GM21576 (cell line): ENCODE data around the gene ADCY2.

Source experiments
- ATAC-seq: cut with Tn5 transposase; IDR thresholded peaks from one replicate; pipeline ENCODE4 v1.9.1; 2021; ENCODE audit warnings: mild to moderate bottlenecking, moderate library complexity; ENCODE audit not compliant: unreplicated experiment

ADCY2 gene

DNA sequence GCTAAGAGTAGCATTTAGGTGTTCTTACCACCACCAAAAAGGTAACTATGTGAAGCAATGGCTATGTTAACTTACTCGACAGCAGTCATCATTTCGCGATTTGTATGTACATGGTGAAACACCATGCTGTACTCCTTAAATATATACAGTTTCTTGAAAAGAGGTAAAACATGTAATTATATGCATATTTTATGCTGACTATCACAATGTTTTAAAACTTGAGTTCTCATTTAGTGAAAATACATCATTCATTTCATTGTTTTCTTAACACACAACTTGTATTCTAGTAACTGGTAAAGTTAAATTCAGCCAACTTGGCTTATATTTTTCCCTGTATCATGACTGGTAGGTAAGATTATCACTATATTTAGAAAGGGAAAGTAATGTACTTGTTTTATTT lies 189.9 kb downstream of the ADCY2 start:
- no peak for ATAC-seq

- ATAC-seq = no peak
Measured at GRCh38 chr5:7586480-7586879, 190.5 kb downstream of the ADCY2 start.

DNA sequence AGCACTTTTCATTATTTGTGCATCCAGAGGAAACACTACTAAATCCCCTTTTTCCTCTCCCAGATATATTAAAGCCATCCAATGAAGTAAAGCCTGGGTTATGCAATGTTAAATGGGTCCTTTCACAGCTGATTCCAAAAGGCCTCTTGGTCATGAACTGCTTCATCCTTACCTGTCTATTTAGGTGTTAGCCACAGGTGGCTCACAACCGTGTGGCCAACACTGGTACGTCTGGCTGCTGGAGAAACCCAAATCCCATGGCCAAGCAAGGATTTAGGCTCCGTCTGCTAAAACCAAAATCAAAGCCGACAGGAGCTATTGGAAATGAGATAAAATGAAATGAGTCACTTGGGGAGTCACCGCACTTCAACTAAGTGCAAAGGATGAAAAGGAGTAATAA lies 193.9 kb downstream of the ADCY2 start:
- ATAC-seq = no peak

DNA sequence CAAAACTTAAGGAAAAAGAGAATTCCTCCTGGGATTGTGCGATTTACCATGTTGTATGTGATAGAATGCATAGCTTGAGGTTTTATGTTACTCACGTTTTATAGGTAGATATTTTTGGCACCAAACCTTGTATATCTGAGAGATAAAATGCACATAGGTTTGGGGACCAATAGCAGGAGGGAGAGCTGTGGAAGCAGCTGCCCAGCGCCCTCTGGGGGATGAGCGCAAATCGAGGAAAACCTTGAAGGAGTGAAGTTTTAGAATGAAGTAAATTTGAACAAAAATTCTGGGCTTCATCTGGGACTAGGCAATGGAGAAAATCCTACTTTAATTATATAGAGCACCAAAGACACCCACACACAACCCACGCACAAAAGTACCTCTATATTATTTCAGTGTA lies 197.0 kb downstream of the ADCY2 start:
- no peak for ATAC-seq

DNA sequence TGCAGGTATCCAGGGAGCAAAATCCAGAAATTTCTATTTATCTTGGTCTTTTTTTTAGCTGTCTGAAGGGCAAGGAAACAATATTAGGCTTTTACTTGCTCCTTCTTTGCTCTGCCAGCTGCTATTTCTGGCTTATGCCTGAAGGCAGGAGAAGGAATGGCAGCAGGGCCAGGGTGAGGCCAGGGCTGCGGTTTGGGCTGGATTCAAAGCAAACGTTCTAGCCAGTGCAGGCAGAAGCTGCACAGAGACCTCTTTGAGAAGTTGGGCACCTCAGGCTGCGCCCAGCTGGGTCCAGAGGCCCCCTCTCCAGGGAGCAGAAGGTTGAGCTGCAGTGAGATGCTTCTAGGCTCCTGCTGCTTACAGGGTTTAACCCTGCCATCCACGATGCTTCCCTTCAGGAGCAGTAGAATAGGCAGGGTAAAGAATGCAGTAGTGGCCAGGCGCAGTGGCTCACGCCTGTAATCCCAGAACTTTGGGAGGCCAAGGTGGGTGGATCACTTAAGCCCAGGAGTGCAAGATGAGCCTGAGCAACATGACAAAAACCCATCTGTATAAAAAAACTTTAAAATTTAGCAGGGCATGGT lies 201.2 kb downstream of the ADCY2 start:
- no peak for ATAC-seq

GRCh38 chr5:7606840-7607465 lies 211.0 kb downstream of the ADCY2 start:
- ATAC-seq = no peak

GRCh38 chr5:7608772-7609171 lies 212.8 kb downstream of the ADCY2 start:
- ATAC-seq = no peak

GRCh38 chr5:7609726-7610125 lies 213.8 kb downstream of the ADCY2 start:
- no peak for ATAC-seq

DNA sequence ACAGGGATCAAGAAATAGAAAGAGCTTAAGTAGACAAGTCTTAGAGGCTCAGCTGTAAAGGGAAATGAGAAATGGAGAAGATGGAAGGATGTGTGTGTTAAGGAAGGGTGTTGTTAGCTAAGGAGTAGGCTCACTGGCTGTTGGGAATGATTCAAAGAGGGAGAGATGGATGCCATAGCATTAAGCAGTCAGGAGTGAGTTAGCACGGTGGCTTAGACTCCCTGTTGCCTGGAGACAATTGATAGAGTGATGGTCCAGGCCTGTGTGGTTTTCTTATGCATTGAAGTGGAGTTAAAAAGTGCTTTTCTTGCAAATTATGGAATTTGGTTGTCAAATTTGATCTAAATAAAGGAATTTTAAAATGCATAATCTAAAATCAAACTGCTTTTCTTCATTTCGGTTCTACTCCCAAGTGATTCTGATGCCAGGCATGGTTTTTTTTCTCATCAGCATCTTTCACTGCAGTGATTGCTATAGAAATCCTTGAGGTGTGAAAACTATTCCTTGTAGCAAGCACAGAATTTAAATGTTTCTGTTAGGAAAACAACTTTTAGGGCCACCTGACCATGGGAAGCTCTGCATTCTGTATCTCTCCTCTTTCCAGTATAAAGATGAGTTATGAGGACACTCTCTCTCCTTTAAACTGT lies 214.7 kb downstream of the ADCY2 start:
- no peak for ATAC-seq

DNA sequence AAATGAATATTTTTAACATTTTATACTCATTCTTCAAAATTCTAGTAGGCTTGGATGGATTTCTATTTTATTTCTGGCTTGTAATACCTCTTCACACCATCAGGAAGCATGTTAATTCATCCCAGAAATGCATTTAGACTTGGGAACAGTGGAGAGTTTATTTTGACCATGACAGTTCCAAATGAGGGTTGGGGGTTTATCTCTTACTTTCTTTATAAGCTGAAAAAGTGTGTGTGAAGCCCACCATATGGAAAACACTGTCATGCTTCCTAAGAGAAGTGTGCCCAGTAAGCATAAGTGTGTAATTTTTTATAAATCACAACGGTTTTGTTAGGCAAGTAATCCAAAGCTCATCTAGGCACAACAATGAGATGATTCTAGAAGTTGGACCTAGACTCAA lies 215.6 kb downstream of the ADCY2 start:
- no peak for ATAC-seq

GRCh38 chr5:7615566-7616061 lies 219.7 kb downstream of the ADCY2 start:
- no peak for ATAC-seq

- no peak for ATAC-seq
Measured at GRCh38 chr5:7616897-7617296, 221.0 kb downstream of the ADCY2 start.

DNA sequence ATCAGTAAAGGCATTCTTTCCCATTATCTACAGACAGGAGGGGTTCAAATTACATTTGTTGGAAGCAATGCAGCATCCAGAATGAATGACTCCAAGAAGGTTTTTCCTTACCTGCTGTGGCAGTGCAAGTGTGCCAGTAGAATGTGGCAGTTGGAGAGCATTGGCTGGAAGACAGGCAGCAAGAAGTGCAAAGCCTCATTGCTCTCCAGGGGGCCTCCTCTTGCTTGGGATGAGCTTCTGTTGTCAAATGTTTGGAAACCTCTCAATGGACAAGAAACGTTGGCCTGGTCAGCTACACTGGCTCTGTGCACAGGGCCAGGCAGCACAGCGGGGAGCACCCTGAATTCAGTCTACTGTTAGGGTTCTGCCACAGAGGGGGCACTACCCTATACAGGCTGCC lies 226.6 kb downstream of the ADCY2 start:
- no peak for ATAC-seq

GRCh38 chr5:7625740-7626139 lies 229.8 kb downstream of the ADCY2 start:
- no peak for ATAC-seq

GRCh38 chr5:7628248-7628647 lies 232.3 kb downstream of the ADCY2 start:
- ATAC-seq = no peak

DNA sequence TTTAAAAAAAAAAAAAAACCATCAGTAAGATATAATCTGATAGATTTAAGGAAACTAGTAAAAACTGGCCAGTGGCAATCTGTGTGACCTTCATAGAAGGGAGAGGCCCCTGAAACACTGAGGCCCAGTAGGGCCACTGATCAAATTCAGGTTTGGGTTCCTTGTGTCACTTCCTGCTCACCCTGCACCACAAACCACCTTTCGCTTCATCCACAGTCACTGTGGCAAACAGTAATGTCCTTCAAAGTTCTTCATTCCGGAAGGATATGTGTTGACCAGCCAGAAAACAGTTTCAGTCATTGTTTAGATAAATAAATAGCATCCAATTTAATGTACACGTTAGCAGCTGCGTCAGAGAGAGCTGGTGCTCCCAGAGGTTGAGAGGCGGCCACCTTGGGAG lies 232.9 kb downstream of the ADCY2 start:
- ATAC-seq = no peak

- no peak for ATAC-seq
Measured at GRCh38 chr5:7629561-7629960, 233.6 kb downstream of the ADCY2 start.

- no peak for ATAC-seq
Measured at GRCh38 chr5:7634837-7635236, 238.9 kb downstream of the ADCY2 start.

DNA sequence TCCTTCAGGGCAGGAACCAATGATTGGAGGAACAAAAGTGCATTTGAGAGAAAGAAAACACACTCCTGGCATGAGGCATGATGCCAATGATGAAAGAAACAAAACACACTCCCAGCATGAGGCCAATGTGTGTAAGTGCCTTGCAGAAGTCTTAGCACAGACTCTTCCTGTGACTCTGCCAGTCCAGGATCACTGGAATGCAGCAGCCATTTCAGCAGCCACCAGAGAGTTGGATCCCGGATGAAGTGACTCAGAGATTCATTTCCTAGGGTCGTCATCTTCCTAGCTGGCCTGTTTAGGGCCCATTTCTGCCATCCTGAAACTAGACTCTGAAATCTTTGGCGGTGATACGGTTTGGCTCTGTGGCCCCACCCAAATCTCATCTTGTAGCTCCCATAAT lies 242.5 kb downstream of the ADCY2 start:
- no peak for ATAC-seq

DNA sequence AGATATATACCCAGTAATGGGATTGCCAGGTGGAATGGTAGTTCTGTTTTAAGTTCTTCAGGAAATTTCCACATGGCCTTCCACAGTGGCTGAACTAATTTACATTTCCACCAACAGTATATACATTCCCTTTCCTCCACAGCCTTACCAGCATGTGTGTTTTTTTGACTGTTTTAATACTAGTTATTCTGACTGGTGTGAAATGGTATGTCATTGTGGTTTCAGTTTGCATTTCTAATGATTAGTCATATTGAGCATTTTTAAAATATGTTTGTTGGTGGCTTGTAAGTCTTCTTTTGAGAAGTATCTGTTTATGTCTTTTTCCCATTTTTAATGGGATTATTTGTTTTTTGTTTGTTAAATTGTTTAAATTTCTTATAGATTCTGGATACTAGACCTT lies 246.1 kb downstream of the ADCY2 start:
- no peak for ATAC-seq

GRCh38 chr5:7644723-7645122 lies 248.8 kb downstream of the ADCY2 start:
- ATAC-seq = no peak

DNA sequence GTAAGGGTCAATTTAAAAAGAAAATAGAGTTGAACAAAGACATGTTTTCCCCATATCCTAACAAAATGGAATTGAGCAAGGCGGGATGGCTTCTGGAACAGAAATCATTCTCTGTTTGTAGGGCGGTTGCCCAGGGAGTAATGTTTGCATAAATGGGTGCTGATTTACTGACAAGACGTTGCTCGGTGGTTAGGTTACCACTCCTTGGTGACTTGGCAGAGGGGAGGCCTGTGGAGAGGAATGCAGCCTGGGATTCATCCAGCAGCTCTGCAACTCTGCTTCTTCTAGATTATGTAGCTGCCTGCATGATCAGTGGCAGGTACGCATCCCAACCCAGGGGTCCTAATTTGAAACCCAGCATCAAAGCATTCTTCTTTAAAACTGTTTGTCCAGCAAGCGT lies 254.8 kb downstream of the ADCY2 start:
- ATAC-seq = no peak
